Activated T-cell treated with anti-CD3 and anti-CD28 coated beads, Interleukin-2, amount 50 U/mL, for 72 hours (primary cell): ENCODE measurements around the gene ACOX1. TPM values are rescaled to one million over a fixed set of nuclear protein-coding genes. Genes with fewer than 3 reads are reported as not detected.
A peak's percentile ranks its signal among the peaks of the same experiment; 100 is the strongest.

Experiments
- ATAC-seq, 2 donors: fragments of 150-1000 bp; cut with Tn5 transposase; replicated peaks in 1 of 2; 2 replicates each; pipeline ENCODE4 v1.10.0; 2021; ENCODE audit warnings: moderate library complexity in 2 of 2, mild to moderate bottlenecking in 1 of 2
- DNase-seq, 2 donors: peaks; one replicate each; pipeline ENCODE4 v3.0.0; 2021 to 2022; ENCODE audit warnings: mixed read lengths in 1 of 2
- H3K27ac Mint-ChIP-seq: one replicate; pipeline ENCODE4 v1.8.0; 2022; ENCODE audit warnings: mild to moderate bottlenecking, moderate library complexity, mixed read lengths
- H3K27me3 Mint-ChIP-seq: one replicate; pipeline ENCODE4 v1.8.0; 2022; ENCODE audit warnings: low read depth, mixed read lengths
- H3K36me3 Mint-ChIP-seq, 2 donors: one replicate each; pipeline ENCODE4 v1.8.0; 2022; ENCODE audit warnings: mixed read lengths in 2 of 2, mild to moderate bottlenecking in 1 of 2; ENCODE audit not compliant: insufficient read depth in 2 of 2
- H3K4me1 Mint-ChIP-seq: one replicate; pipeline ENCODE4 v1.8.0; 2022; ENCODE audit warnings: low read depth, mixed read lengths
- H3K4me3 Mint-ChIP-seq, 2 donors: one replicate each; pipeline ENCODE4 v1.8.0; 2022; ENCODE audit warnings: mild to moderate bottlenecking in 2 of 2, mixed read lengths in 2 of 2, moderate library complexity in 2 of 2
- H3K9me3 Mint-ChIP-seq, 2 donors: one replicate each; pipeline ENCODE4 v1.8.0; 2022; ENCODE audit warnings: mixed read lengths in 2 of 2
- total RNA-seq, 2 donors: library from RNA; stranded (reverse); gene quantifications; one replicate each; pipeline ENCODE4 v1.2.3, GENCODE V29; 2022

Gene ACOX1
- total RNA-seq, 2 donors from 2014 or later, result 28.2 to 28.6 TPM

DNA sequence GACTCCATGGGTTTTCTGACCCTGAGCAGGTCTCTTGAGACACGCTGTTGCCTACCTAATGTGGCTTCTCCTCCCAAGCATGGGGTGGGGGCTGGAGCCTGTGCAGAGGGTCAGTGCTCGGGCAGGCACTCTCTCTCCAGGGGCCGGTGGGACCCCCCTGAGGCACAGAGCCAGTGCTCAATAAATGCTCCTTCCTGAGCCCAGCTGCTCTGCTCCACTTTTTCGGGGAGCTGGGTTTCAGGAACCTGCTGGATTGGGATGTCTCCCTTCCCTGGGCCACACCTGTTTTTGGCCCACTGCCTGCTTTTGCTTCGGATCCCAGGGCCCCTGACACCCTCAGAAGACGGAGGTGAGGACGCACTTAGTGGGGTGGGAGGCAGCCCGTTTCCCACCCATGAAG lies 80.9 kb downstream of the ACOX1 start:
- Mint-ChIP-seq H3K4me1 (peaks cover 31% of the 10 kb centered on the region), H3K27ac (peak overlapping the region; percentile 79), H3K27me3 (no peaks in the 10 kb centered on the region), H3K4me3 (peak overlapping the region; percentile 73 to 74), H3K36me3 (peaks cover 2 to 8% of the 10 kb centered on the region in 2 donors), H3K9me3 (no peaks in the 10 kb centered on the region)
- DNase-seq (no peak), ATAC-seq (no peak)

DNA sequence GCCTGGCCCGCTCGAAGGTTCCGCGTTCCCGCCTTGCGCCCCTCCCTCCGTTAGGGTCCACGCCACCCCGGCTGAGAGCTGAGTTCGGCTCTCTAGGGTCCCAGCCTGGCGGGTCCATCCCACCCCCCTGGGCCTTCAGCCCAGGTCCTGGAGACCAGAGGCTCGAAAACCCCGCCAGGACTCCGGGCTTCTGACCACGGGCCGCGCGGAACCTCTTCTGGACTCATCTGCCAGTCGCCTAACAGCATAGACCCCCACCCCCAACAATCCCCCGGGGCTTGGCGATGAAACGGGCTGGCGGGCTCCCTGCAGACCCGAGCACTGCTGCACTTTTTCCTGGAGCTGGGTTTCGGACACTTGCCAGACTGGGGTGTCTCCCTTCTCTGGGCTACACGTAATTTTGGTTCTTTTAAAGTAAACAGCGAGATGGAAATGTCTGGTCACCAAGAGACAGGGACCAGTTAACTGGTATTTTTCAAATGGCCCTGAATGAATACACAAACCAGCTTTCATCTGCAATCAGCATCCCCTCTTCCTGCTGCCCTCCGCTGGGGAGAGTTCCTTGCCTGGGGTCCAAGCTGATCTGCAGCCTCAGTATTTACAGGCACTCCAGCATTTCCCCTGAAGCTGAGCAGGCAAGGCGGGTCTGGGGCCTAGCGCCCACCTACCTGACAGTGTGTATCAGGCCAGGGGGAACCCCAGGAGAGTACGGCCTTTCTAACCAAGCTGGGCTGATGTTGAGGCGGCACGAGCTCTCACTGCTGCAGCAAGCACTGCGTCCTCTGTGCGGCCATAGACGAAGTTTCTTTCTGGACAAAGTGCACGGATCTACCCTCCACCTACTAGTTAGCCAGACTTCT lies 81.6 kb downstream of the ACOX1 start:
- DNase-seq (no peak), ATAC-seq (no peak)
- Mint-ChIP-seq H3K9me3 (no peaks in the 10 kb centered on the region), H3K36me3 (peaks cover 2 to 8% of the 10 kb centered on the region in 2 donors), H3K27me3 (no peaks in the 10 kb centered on the region), H3K27ac (peak overlapping the region; percentile 79), H3K4me3 (peak overlapping the region; percentile 73 to 74), H3K4me1 (peaks cover 30% of the 10 kb centered on the region)

DNA sequence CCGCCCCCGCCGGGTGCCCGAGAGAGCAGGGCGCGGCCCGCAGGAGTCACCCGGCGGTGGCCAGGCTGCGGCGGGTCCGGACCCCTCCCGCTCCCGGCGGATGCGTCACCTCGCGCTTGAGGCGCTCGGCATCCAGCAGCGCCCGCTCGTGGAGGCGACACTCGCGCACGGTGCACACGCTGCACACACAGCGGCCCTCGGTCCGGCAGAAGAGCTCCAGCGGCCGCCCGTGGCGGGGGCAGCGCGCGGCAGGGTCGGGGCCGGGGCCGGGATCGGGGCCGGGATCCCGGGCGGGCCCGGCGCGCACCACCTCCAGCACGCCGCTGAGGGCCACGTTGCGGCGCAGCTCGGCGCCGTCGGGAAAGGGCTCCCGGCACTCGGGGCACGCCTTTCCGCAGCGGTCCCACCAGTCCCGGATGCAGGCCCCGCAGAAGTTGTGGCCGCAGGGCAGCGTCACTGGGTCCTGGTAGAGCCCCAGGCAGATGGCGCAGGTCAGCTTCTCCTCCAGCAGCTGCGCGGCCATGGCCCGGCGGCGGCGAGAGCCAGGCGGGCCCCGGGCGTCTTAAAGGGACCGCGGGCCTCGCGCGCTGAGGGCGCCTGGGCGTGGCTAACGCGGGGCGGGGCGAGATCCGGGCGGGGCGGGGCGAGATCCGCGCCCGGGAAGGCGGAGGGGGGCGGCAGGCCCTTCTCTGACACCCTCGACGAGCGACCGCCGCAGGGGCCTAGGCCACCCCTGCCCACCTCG lies 82.4 kb downstream of the ACOX1 start, which contains the start of gene TRIM65:
TRIM65 (minus strand) TSS at position 537 of the 745 bp plus-strand sequence; CDS start at position 523, 14 bp downstream.
- Mint-ChIP-seq H3K27ac (peak within 1 kb of the TSS; percentile 96), H3K4me3 (peak within 1 kb of the TSS; percentile 79 to 92), H3K27me3 (no peaks in the 10 kb centered on the region), H3K9me3 (no peaks in the 10 kb centered on the region), H3K36me3 (peaks cover 2 to 8% of the 10 kb centered on the region in 2 donors), H3K4me1 (peaks cover 30% of the 10 kb centered on the region)
- ATAC-seq (peak; percentile 89 to 90), DNase-seq (peak; percentile 86)

DNA sequence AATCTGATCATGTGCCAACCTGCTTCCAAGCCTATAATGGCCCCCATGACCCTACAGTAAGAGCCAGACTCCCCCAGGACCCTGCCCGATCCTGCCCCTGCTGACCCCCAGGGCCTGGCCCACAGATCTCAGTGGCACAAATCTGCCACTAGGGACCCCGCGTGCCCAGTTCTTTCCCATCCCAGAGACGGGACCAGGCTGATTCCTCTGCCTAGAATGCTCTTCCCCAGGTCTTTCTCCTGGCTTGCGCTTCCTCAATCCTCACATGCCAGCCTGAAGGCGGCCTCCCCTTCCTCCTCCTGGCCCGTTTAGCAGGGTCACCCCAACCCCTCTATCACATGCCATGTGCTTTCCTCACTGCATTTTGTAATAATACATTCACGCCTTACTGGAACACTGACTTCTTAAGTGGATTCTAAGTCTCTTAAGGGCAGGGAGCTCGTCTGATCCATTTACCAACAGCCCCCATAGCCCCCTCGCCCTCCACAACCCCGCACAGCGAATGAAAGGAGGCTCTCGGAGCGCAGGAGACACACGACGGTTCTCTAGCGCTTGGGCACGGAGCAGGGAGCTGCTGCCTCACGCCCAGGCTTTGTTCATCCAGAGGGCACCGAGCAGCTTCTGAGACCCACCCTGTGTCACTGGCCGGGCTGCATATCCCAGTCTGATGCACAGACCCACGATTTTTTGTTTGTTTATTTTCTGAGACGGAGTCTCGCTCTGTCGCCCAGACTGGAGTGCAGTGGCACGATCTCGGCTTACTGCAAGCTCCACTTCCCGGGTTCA lies 83.4 kb downstream of the ACOX1 start:
- H3K27ac Mint-ChIP-seq, result peak overlapping the region; percentile 96
- no peaks in the 10 kb centered on the region for H3K9me3 Mint-ChIP-seq
- peak overlapping the region; percentile 79 to 92 for H3K4me3 Mint-ChIP-seq
- H3K36me3 Mint-ChIP-seq, result peaks cover 2 to 8% of the 10 kb centered on the region in 2 donors
- no peaks in the 10 kb centered on the region for H3K27me3 Mint-ChIP-seq
- H3K4me1 Mint-ChIP-seq, result peaks cover 30% of the 10 kb centered on the region
- ATAC-seq, result no peak
- peak in 1 of 2 donors; percentile 21 for DNase-seq

DNA sequence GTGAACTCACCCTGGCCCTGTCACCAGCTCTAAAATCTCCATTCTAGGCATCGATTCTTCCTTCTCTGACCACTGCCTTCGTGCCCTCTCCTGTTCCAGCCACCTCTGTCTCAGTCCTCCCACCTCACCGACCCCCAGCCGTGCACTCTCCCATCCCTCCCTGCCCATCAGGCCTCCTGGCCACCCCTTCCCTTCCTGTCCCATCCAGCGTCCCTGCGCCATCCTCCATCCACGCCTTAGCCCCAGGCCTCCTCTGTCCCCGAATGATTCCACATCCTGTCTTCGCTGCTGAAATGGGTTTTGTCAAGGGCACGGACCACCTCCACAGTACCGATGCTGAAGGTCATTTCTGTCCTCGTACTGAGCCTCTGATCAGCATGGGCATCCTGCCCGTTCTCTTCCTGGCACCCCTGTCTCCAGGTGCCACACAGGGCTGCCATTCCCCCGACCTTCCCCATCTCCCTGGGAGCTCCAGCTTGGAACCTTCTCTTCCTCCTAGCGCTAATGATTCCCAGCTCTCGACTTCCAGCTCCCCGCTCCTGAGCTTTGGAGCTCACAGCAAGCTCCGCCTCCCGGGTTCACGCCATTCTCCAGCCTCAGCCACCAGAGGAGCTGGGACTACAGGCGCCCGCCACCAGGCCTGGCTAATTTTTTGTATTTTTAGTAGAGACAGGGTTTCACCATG lies 84.8 kb downstream of the ACOX1 start:
- no peaks in the 10 kb centered on the region for H3K9me3 Mint-ChIP-seq
- no peaks in the 10 kb centered on the region for H3K27me3 Mint-ChIP-seq
- peaks cover 2 to 4% of the 10 kb centered on the region in 2 donors for H3K36me3 Mint-ChIP-seq
- H3K4me3 Mint-ChIP-seq, result no peak overlapping the region
- ATAC-seq, result no peak
- peak overlapping the region; percentile 25 for H3K27ac Mint-ChIP-seq
- no peak for DNase-seq
- peaks cover 41% of the 10 kb centered on the region for H3K4me1 Mint-ChIP-seq

DNA sequence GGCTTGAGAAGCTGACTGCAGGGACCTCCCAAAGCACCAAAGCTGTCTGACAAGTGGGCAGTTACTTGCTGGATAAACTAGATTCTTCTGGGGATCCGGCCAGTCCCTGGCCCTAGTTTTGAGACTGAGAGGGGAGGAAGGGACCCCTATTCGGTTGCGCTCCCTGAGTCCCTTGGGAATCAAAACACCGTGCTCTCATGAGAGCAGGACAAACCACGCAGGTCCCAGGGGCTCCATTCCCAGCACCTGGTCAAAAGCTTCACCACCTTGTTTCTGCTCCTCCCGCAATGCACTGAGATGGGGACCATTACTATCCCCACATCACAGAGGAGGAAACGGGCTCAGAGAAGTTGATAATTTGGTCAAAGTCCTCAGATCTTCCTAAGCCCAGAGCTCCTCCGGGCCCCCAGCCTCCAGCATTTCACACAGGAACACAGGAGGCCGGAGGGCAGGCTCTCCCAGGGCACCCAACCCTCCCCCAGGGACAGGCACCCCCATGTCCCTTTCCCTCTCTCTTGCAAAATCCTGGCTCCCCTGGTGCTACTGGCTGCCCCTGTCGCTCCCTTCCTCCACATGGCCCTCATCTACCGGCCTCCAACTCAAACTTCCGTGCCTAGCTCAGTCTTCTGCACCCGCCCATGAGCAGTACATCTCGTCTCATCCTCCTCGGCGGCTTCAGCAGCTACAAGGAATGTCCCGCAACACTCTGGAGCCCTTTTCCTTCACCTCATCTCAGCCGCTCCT lies 85.5 kb downstream of the ACOX1 start:
- no peak overlapping the region for H3K4me3 Mint-ChIP-seq
- no peak for ATAC-seq
- peaks cover 41% of the 10 kb centered on the region for H3K4me1 Mint-ChIP-seq
- no peak for DNase-seq
- H3K36me3 Mint-ChIP-seq, result peaks cover 0 to 4% of the 10 kb centered on the region in 2 donors
- no peaks in the 10 kb centered on the region for H3K9me3 Mint-ChIP-seq
- H3K27me3 Mint-ChIP-seq, result no peaks in the 10 kb centered on the region
- H3K27ac Mint-ChIP-seq, result peak overlapping the region; percentile 25

DNA sequence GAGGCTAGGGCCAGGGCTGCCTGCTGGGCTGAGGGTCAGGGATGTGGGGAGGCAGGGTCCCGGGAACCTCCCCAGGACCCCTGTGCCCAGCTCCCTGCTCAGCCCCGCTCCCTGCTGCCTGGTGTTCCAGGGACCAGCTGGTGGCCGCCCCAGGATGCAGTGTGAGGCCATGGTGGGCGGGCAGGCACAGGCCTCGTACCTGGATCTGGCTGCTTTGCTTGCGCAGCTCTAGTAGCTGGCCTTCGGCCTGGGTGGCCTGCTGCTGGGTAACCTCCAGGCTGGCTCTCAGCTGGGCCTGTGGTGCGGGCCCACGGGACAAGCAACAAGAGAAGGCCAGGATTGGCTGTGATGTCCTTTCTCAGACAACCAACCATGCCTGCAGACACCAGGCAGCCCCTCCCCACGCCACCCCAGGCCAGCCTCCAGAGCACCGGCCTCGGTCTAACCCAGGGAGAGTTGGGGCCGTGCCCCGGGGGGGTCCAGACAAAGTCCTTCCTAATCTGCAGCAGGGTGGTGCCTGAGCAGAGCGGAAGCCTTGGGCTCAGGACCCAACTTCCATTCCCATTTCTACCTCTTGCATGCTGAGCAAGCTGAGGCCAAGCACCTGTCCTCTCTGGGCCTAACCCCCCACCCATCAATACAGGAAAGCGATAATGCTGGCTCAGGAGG lies 86.3 kb downstream of the ACOX1 start:
- Mint-ChIP-seq H3K36me3 (peaks cover 0 to 3% of the 10 kb centered on the region in 2 donors), H3K9me3 (no peaks in the 10 kb centered on the region), H3K4me1 (peaks cover 39% of the 10 kb centered on the region), H3K4me3 (no peak overlapping the region), H3K27ac (no peak overlapping the region), H3K27me3 (no peaks in the 10 kb centered on the region)
- ATAC-seq (no peak), DNase-seq (no peak)

DNA sequence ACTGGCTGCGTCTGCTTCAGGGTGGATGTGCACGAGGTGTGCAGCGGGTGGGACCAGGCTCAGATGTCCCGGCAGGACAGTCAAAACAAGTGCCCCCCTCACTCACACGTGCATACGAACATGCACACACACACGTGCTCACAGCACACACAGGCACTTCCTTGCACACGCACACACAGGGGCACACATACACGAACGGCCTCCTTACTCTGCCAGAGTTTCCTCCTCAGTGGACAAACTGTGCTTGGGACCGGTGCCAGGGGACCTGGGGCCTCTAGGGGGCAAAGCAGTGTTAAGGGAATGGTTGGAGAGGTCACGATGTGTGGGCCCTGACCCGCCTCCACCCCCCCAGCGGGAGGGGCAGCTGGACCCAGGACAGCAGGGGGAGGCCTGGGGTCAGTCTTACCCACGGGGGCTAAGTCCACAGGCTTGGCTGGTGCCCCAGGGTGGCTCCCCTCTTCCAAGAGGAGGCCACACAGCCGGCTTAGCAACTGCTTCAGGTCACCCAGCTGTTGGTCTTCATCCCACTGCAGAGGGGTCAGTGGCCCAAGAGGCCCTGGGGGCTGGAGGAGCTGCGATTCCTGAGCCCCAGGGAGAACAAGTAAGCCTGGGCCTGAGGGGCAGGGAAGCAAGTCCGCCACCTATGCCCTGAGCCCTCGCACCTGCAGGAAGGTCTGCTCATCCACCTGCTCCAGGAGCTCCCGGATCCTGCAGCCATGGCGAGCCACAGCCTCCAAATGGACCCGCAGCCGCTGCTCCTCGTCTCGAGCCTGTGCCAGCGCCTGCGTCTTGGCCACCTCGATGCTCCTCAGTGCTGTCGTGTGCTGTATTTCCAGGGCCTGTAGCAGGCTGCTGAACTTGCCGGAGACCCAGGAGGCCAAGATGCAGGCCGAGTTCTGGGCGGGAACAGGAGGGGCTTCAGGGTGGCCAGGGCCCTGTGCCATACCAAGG lies 87.1 kb downstream of the ACOX1 start:
- Mint-ChIP-seq H3K36me3 (no peaks in the 10 kb centered on the region), H3K27ac (no peak overlapping the region), H3K27me3 (no peaks in the 10 kb centered on the region), H3K9me3 (no peaks in the 10 kb centered on the region), H3K4me3 (no peak overlapping the region), H3K4me1 (peaks cover 35% of the 10 kb centered on the region)
- ATAC-seq, result no peak
- DNase-seq, result no peak
